Smooth muscle cell of the brain vasculature (primary cell): ENCODE data around the gene DGKQ.
"Not testable (repeated sequence)": the region's sequence is repeated elsewhere in the genome, so short reads cannot be mapped to it uniquely, and the experiment has no call there.

Experiments
- DNase-seq: peaks from one replicate; pipeline ENCODE4 v3.0.0-alpha.2; 2012; ENCODE audit warnings: low read depth, low spot score

Gene DGKQ

DNA sequence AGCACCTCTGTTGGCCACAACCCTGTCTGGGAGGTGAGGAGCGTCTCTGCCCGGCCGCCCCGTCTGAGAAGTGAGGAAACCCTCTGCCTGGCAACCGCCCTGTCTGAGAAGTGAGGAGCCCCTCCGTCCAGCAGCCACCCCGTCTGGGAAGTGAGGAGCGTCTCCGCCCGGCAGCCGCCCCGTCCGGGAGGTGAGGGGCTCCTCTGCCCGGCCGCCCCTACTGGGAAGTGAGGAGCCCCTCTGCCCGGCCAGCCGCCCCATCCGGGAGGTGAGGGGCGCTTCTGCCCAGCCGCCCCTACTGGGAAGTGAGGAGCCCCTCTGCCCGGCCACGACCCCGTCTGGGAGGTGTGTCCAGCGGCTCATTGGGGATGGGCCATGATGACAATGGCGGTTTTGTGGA lies 2.6 kb upstream of the DGKQ start:
- DNase-seq = not testable (repeated sequence)

DNA sequence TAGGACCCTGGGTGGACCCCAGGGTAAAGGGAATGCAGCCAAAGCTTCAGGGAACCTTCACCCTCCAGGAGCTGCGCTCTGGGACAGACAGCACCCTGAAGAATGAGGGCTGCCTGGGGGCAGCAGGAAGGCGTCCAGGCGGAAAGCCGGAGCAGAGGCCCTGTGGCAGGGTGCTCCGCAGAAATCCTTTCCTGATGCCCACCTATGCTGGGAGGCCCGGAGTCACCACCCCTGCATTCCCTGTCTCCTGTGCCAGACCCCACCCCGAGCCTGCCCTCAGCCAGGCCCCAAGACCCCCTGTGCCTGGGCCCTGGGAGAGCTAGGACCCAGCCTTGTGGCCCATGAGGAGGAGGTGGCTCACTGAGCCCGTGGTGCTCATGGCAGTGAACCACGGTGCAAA lies 1.3 kb upstream of the DGKQ start:
- DNase-seq = no peak

DNA sequence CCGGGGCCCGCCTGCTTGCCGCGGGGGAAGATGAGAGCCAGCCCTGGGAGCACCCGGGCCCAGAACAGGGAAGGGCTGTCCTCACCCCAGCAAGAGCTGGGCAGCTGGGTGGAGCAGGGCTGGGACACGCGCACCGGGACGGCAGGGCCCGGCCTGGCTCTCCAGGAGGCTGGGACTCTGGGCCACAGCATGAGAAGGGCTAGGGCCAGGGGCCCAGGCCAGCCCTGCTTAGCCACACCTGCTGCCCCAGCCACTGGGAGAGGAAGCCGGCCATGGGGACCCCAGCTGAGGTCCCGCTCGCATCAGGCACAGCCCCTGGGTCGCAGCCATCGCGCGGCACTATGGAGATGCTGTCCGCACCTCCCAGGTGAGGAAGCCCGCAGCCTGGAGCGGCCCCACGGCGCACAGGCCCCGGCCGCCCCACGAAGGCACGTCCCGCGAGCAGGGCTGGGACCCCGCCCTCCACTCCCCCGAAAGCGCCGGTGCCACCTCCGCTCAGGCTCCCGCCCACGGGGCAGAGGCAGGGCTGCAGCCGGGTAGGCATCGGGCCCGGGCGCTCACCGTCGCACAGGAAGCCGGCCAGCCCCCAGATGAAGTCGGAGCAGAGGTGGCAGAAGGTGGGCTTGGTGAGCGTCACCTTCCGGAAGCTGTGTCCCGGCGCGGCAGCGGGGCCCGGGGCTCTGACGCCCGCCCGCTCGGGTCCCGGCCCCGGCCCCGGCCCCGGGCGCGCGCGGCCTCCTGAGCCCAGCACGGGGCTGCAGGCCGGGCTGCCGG lies 531 bp downstream of the DGKQ start:
- DNase-seq = no peak

GRCh38 chr4:971666-972500 lies 1.5 kb downstream of the DGKQ start:
- no peak for DNase-seq

DNA sequence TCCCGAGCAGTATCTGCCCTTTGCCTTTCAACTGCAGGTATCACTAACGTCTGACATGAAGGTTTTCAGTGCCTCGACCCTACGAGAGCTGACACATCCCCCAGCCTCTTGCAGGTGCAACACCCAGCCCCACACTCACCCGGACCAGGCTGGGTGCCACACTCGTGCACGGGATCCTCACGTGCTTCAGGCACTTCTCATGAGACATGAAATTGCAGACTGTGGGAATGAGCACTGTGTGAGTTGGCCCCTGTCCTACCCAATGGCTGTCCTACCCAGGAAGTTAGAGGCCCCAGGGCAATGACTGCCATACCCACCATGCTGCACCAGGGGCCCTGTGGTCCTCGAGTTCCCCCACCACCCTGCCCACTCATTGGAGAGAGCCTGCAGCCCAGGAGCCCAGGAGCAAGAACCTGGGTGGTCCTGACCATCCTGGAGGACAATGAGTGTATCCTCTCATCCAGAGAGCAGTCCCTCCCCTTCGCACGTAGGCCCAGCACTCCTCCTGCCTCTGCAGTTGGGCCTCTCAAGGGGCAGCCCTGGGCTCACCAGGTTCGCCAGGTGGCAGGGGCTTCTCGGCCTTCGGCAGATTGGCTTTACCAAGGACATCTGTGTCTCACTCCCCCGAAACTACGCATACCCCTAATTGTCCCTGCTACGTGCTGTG lies 2.4 kb downstream of the DGKQ start:
- DNase-seq = no peak

DNA sequence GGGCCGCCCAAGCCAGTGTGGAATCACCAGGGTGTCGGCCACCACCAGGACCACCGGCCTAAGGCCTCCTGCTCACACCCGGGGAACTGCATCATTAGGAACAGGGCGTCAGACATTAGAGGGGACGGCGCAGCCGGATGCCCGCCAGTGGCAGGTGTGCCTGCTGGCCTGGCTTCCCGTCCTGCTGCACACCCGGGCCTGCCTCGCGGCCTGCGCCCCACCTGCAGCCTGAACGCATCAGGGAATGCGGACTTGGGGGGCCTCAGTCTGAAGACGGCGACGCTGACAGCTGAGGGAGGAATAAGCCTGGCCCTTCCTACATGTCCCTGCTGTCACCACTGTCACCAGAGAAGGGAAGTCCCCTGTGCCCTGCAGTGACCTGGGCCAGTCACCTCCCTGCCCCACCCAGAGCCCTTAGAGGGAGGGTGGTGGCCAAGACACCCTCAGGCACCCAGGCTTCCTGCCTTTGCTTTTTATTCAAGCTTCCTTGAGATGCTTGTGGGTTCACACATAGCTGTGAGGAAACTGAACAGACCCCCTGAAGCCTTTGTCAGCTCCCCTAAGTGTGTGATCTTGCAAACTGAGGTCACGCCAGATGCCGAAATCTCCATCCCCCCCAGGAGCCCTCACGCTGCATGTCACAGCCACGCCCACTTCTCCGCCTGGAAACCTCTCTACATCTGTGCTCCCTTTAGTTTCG lies 3.2 kb downstream of the DGKQ start:
- no peak for DNase-seq

- DNase-seq = no peak
Measured at GRCh38 chr4:968621-969394, 4.6 kb downstream of the DGKQ start.

GRCh38 chr4:968221-968620 lies 5.1 kb downstream of the DGKQ start:
- no peak for DNase-seq

- DNase-seq = no peak
Measured at GRCh38 chr4:967113-968104, 6.0 kb downstream of the DGKQ start.

- no peak for DNase-seq
Measured at GRCh38 chr4:966266-967112, 6.9 kb downstream of the DGKQ start.

DNA sequence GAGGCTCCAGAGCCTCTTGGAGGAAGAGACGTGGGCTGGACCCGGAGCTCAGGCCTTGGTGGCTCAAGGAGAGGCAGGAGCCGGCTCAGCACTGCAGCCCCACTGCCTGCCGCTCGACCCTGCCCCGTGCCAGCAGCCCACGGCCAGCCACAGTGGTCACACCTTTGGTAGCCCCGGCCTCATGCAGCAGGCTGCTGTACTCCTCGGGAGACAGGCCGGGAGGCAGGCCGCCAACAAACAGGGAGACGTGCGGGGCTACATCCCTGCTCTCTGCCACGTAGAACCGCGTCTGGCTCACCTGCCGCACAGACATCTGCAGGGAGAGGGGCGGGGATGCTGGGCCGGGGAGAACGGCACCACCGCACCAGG lies 7.6 kb downstream of the DGKQ start:
- DNase-seq = no peak

- DNase-seq = no peak
Measured at GRCh38 chr4:965048-965765, 8.2 kb downstream of the DGKQ start.

- DNase-seq = no peak
Measured at GRCh38 chr4:964346-965025, 8.9 kb downstream of the DGKQ start.

DNA sequence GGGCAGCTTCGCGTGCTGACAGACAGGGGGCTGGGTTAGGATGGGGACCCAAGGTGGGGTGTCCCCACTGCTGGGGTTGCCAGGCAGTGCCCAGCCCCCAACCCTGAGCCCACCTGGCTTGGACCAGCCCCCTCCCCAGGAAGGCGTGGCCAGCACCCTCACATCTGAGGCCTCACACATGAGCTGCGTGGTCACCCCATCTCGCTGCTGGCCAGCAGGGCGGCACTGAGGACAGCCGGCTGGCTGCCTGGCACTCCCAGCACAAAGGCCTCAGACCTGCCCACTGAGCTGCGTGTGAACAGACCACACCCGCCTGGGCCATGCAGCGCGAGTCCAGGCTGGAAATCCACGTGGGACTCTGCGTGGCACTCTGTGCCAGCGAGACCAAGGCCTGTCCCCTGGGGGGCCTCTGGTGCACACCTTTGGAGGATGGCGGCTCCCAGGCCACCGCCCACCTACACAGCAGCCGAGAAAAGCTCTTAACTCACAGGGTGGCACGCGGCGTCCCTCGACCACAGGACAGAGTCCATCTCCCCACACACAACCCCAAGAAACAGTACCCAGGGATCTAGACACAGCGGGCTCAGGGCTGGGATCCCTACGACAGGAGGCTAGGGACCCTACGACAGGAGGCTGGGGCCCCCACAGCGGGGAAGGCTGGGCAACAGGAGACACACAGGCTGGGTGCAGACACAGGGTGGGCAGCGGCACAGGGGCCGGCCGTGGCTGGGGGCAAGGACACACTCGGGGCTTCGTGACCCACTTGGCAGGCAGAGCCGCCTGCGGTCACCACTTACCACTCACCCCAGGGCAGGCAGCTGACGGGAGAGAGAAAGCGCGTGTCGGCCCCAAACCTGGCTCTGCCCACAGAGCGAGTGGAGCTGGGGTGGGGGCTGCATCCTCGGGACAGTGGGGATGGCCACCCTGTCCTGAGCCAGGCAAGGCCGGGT lies 9.8 kb downstream of the DGKQ start:
- DNase-seq = no peak

DNA sequence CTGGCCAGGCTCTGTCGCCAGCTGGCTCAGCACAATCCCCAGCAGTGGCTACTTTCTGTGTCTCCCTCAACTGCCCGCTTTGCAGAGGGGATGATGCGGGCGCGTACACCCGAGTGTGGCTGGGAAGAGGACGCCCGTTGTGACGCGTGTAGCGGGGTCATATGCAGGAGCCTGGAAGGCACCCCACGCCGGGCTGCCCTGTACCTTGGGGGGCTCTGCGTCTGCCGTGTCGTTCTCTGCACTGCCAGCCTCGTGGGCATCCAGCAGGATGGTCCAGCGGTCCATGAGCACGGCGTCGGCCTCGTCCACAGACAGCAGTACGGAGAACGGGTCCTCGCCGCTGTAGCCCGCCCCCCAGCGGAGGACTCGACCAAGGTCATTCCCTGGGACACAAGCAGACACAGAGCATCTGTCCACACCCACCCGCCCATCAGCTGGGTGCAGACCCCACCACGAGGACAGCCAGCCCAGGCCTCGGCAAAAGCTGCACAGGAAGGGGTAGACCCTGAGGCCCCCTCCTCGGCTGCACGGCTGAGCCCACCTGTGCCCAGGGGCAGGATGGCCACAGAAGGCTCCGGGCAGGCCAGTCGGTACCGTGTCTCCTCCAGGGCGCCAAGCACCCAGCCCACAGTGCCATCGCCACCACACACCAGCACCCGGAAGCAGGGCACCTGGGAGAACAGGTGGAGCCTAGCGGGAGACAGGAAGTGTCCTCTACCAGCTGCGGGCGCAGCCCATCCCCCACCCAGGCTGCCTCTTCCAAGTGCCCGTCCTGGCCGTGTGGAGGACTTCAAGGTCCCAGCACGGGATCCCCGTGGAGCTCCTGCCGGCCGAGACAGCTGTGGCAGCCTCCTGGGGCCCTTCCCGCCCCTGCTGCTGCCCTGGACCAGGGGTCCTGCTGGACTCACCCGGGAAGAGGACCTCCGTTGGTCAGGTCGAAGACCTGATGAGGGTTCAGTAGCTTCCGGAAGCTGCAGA lies 10.8 kb downstream of the DGKQ start:
- DNase-seq = no peak
